Parathyroid adenoma (tissue), 2 donors: ENCODE measurements around the gene TRAPPC14.

Experiments
- H2AFZ ChIP-seq: fragments of 300-600 bp; sonication (generic); one replicate; pipeline ENCODE4 v1.7.0; 2017; ENCODE audit warnings: antibody characterized with exemption, mild to moderate bottlenecking
- H3K27ac ChIP-seq: fragments of 300-600 bp; sonication (generic); one replicate; pipeline ENCODE4 v1.7.0; 2017
- H3K27me3 ChIP-seq: fragments of 300-600 bp; sonication (generic); one replicate; pipeline ENCODE4 v1.7.0; 2017; ENCODE audit warnings: low read length; ENCODE audit not compliant: control insufficient read depth, insufficient read depth
- H3K36me3 ChIP-seq: fragments of 300-600 bp; sonication (generic); one replicate; pipeline ENCODE4 v1.7.0; 2017; ENCODE audit warnings: low read length; ENCODE audit not compliant: control insufficient read depth, insufficient read depth
- H3K4me1 ChIP-seq: fragments of 300-600 bp; sonication (generic); one replicate; pipeline ENCODE4 v1.7.0; 2017; ENCODE audit warnings: control low read depth
- H3K4me2 ChIP-seq: fragments of 300-600 bp; sonication (generic); one replicate; pipeline ENCODE4 v1.7.0; 2017; ENCODE audit warnings: low read length
- H3K4me3 ChIP-seq: fragments of 300-600 bp; sonication (generic); one replicate; pipeline ENCODE4 v1.7.0; 2017; ENCODE audit warnings: low read depth, low read length
- H3K79me2 ChIP-seq: fragments of 300-600 bp; sonication (generic); one replicate; pipeline ENCODE4 v1.7.0; 2017; ENCODE audit warnings: control low read depth
- H3K9ac ChIP-seq: fragments of 300-600 bp; sonication (generic); one replicate; pipeline ENCODE4 v1.7.0; 2017; ENCODE audit warnings: mild to moderate bottlenecking
- H3K9me3 ChIP-seq: fragments of 300-600 bp; sonication (generic); one replicate; pipeline ENCODE4 v1.7.0; 2017; ENCODE audit warnings: low read length; ENCODE audit not compliant: control insufficient read depth
- TF ChIP-seq, protein P1 (sequence below): fragments of 300-600 bp; sonication (generic); IDR thresholded peaks from one replicate; pipeline ENCODE4 v1.7.0; 2017; ENCODE audit warnings: antibody characterized with exemption, mild to moderate bottlenecking
- donor health status: primary hyperparathyroidism.

TRAPPC14 gene

DNA sequence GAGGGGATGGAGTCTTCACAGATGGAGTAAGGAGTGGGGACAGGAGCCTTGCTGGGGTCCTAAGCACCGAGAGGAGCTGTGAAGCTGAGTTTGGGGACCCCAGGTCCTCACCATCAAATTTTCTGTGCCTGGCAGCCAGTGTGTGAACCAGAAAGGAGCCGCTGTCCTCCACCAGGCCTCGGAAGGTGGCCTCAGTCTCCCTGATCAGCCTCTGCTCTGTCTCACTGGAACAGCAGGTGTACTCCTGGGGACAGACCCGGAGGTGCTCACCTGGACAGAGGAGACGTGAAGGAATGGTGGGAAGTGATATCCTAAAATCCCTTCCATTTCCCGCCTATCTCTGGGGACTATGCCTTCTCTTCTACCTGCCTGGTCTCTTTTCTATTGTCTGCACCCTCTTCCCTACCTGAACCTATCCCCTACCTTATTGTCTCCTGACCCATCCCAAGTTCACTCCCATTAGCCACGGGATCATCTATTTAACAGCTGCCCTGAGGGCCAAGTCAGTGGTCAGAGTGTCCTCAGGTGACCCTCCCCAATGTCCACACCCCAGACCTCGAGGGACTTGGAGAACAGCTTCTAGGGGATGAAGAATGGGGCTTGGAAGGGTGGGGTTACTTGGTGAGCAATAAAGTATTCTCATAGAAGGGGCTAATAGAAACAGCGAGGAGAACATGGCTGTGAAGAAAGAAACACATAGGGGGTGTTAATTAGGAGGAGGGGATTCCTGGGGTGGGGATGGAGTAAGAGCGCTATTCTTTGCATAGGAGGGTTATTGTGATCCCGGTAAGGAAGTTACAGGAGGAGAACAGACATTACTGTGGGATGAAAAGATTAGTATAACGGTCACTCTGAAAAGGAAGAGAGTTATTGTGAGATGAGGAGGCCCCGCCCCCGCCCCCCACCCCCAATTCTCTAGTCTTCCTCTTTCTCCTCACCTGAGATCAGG lies 17.8 kb upstream of the TRAPPC14 start:
- TF ChIP-seq, protein P1, sequence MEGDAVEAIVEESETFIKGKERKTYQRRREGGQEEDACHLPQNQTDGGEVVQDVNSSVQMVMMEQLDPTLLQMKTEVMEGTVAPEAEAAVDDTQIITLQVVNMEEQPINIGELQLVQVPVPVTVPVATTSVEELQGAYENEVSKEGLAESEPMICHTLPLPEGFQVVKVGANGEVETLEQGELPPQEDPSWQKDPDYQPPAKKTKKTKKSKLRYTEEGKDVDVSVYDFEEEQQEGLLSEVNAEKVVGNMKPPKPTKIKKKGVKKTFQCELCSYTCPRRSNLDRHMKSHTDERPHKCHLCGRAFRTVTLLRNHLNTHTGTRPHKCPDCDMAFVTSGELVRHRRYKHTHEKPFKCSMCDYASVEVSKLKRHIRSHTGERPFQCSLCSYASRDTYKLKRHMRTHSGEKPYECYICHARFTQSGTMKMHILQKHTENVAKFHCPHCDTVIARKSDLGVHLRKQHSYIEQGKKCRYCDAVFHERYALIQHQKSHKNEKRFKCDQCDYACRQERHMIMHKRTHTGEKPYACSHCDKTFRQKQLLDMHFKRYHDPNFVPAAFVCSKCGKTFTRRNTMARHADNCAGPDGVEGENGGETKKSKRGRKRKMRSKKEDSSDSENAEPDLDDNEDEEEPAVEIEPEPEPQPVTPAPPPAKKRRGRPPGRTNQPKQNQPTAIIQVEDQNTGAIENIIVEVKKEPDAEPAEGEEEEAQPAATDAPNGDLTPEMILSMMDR, result no peak
- no peaks in the 10 kb centered on the region for H3K27me3 ChIP-seq
- no peaks in the 10 kb centered on the region for H3K79me2 ChIP-seq
- peak overlapping the region; percentile 92 for H2AFZ ChIP-seq
- no peak overlapping the region for H3K27ac ChIP-seq
- peaks cover 2% of the 10 kb centered on the region for H3K4me1 ChIP-seq
- no peak overlapping the region for H3K9ac ChIP-seq
- peak overlapping the region; percentile 92 for H3K4me2 ChIP-seq
- H3K4me3 ChIP-seq, result peak overlapping the region; percentile 58
- no peaks in the 10 kb centered on the region for H3K36me3 ChIP-seq
- no peaks in the 10 kb centered on the region for H3K9me3 ChIP-seq

DNA sequence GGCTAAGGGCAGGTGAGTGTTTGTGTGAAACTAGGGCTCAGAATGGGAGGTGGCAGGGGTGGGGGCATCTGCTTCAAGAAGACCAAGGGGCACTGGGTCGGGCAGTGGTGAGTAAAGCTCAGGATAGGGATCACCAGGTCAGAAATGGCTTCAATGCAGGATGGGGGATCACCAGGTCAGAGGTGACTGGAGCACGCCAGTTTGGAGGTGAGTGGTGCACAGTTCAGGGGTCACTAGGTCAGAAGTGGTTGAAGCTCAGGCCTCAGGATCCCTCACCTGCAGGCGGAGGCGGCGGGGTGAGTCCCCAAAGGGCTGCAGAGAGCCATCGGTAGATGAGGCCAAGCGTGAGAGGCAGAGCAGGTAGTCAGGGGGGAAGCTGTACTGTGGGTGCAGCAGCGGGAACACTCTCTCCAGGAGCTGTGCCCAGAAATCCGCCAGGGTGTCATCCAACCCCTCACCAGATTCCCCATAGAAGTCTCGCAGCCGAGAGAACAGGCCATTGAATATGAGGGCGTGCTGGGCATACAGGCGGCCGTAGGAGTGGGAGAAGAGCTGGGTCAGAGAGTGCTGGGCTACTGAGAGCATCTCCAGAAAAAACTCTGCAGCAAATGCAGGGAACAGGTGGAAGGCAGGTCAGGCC lies 16.9 kb upstream of the TRAPPC14 start:
- Histone ChIP-seq H3K27ac (no peak overlapping the region), H3K4me2 (no peak overlapping the region), H3K4me3 (no peak overlapping the region), H3K79me2 (no peaks in the 10 kb centered on the region), H3K27me3 (no peaks in the 10 kb centered on the region), H2AFZ (no peak overlapping the region), H3K36me3 (no peaks in the 10 kb centered on the region), H3K4me1 (peaks cover 2% of the 10 kb centered on the region), H3K9ac (no peak overlapping the region), H3K9me3 (no peaks in the 10 kb centered on the region)
- TF ChIP-seq, protein P1, result no peak

DNA sequence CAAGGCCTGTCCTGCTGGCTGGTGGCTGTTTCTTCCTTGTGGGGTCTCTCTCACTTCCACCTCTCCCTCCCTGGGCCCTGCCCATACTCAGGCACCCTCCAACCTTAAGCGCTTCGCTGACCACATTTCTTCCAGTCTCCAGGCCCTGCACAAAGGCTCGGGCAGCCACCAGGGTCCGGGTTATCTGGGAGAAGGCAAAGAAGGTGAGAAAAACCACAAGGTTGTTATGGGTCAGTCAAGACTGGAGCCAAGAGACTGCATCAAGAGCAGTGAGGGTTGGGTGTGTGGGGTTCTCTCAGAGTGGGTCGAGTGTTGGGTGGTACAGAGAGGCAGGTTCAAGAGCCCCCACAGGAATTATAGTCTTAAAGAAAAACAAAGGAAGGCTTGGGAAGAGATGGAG lies 16.1 kb upstream of the TRAPPC14 start:
- Histone ChIP-seq H3K27me3 (no peaks in the 10 kb centered on the region), H3K9me3 (no peaks in the 10 kb centered on the region), H3K79me2 (no peaks in the 10 kb centered on the region), H3K4me2 (no peak overlapping the region), H3K4me1 (peaks cover 2% of the 10 kb centered on the region), H3K27ac (no peak overlapping the region), H3K4me3 (no peak overlapping the region), H2AFZ (no peak overlapping the region), H3K9ac (no peak overlapping the region), H3K36me3 (no peaks in the 10 kb centered on the region)
- TF ChIP-seq, protein P1, result no peak

DNA sequence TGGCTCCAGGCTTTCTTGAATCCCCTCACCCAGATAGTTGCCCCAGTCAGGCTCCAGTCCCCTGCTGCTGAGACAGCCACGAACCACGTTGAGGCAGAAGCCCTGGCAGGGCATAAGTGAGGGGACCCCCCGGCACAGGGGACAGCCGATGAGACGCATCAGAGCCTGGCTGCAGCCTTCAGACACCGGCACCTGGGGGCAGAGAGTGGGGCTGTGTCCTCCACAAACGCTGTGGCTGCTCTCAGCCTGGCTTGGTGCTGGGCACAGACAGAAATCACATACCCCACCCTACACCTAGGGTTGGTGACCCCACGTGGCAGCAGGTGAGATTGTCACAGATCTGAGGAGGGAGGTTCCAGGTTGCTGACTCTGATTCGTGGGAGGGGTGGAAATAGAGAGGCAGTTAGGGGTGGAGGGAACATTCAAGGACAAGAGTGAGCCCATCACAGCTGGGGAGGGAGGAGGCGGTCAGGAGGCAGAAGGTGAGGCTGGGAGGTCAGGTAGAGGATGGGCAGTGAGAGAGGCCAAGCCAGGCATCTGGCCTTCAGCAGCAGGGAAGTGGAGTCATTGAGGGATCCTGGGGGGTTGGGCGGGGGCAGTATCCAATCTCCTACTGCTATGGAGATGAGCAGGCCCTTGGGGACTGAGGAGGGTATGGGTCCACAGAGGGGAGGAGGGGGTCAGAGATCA lies 15.4 kb upstream of the TRAPPC14 start:
- Histone ChIP-seq H3K27me3 (no peaks in the 10 kb centered on the region), H2AFZ (no peak overlapping the region), H3K9ac (no peak overlapping the region), H3K4me3 (no peak overlapping the region), H3K4me1 (peaks cover 2% of the 10 kb centered on the region), H3K79me2 (no peaks in the 10 kb centered on the region), H3K4me2 (no peak overlapping the region), H3K9me3 (no peaks in the 10 kb centered on the region), H3K36me3 (no peaks in the 10 kb centered on the region), H3K27ac (no peak overlapping the region)
- TF ChIP-seq, protein P1, result no peak
